Lung (tissue), 12 donors: ENCODE results near the gene MREG. TPM values are rescaled to one million over a fixed set of nuclear protein-coding genes. Genes with fewer than 3 reads are reported as not detected.

ENCODE experiments used
- ATAC-seq: fragments of 200-7000 bp; cut with Tn5 transposase; one replicate; pipeline ENCODE4 v1.9.1; 2020; ENCODE audit warnings: moderate number of reproducible peaks; ENCODE audit not compliant: insufficient read depth, low FRiP score
- DNase-seq, 3 donors: peaks; one replicate each; pipeline ENCODE4 v3.0.0-alpha.2; 2013 to 2017
- H3K27ac ChIP-seq, 2 donors: one replicate each; pipeline ENCODE4 v1.5.1; 2013; ENCODE audit warnings: mild to moderate bottlenecking in 2 of 2, moderate library complexity in 2 of 2, control low read depth in 1 of 2, inconsistent platforms in 1 of 2, low read depth in 1 of 2, low read length in 1 of 2
- H3K27me3 ChIP-seq, 3 donors: one replicate each; pipeline ENCODE4 v1.5.1; 2013; ENCODE audit warnings: low read length in 2 of 3; ENCODE audit not compliant: control insufficient read depth in 3 of 3, insufficient read depth in 3 of 3
- H3K36me3 ChIP-seq, 4 donors: one replicate each; pipeline ENCODE4 v1.5.1; 2013; ENCODE audit warnings: low read length in 4 of 4, mild to moderate bottlenecking in 1 of 4, moderate library complexity in 1 of 4; ENCODE audit not compliant: control insufficient read depth in 4 of 4, insufficient read depth in 4 of 4
- H3K4me1 ChIP-seq, 5 donors: one replicate each; pipeline ENCODE4 v1.5.1; 2013; ENCODE audit warnings: low read length in 5 of 5, mild to moderate bottlenecking in 2 of 5, moderate library complexity in 1 of 5; ENCODE audit not compliant: control insufficient read depth in 5 of 5, insufficient read depth in 5 of 5
- H3K4me3 ChIP-seq: one replicate; pipeline ENCODE4 v1.5.1; 2013; ENCODE audit warnings: mild to moderate bottlenecking, control low read depth, moderate library complexity
- H3K9ac ChIP-seq, 2 donors: one replicate each; pipeline ENCODE4 v1.5.1; 2013; ENCODE audit warnings: low read length in 2 of 2, control low read depth in 1 of 2; ENCODE audit not compliant: insufficient read depth in 1 of 2
- H3K9me3 ChIP-seq, 4 donors: one replicate each; pipeline ENCODE4 v1.5.1; 2013; ENCODE audit warnings: low read length in 3 of 4, mild to moderate bottlenecking in 1 of 4, moderate library complexity in 1 of 4; ENCODE audit not compliant: control insufficient read depth in 4 of 4, insufficient read depth in 3 of 4
- WGBS, 2 donors: extraction: QIAGEN DNeasy Blood & Tissue Kit; methylation state at CpG; one replicate each; pipeline ENCODE4 v1.1.7; 2013; 5-methylcytosine and 5-hydroxymethylcytosine counted together
- polyA plus RNA-seq, 2 donors: library from polyadenylated mRNA; stranded (reverse); fragments of 200-250 nt; gene quantifications; one replicate each; pipeline ENCODE4 v1.2.1, GENCODE V29; 2013
- total RNA-seq, 2 donors: library from RNA; depleted of rRNA in 1 of 2; stranded (reverse); fragments of >200 nt in 1 of 2; gene quantifications; one replicate each; pipeline ENCODE4 v1.2.1, GENCODE V29; 2014 to 2021
- TF ChIP-seq, protein P1 (sequence below): IDR thresholded peaks from 2 replicates; pipeline ENCODE4 v1.5.1; 2012; ENCODE audit warnings: mild to moderate bottlenecking; ENCODE audit errors: control extremely low read depth, extremely low read depth
- donor health status: control.
- donor health status: control.
- donor health status: Bipolar disorder and iron deficiency.
- donor health status: healthy.
- donor health status: DM: yes; HTN: yes; CAD: no.

MREG gene
- total and polyA plus RNA-seq, 4 donors, result 6.9 to 30.2 (median 12.0) TPM

DNA sequence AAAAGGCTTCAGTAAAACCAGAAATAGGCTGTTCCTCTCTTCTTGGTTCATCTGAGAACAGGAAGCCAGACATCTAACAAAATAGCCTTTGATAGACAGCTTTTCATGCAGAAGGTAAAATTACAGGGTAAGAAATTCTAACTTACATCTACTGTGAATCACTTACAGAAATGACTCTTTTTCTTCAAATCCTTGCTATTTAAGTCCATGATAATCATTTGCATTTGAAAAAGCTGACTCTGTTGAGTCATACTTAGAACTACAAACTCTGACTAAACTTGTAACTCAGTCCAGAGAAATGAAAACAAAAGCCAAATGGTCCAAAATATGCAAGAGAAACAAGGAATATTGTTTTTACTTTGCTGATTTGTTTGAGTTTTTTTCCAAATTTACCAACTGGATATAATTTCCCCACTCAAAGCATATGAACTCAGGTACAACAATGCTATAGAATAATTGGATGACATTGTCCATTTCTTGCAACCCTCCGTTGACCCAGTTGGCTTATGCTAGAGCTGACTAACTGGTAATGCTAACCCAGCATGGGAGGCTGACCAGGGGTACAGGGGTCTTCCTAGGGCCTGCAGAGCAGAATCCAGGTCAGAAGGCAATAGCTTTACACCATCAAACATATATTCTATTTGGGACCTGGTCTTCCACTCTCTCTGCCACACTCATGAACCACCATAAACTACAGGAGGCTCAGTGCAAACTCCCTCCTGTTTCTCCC is 18.8 kb upstream of the MREG start:
- ATAC-seq (no peak), DNase-seq (no peak)
- TF ChIP-seq, protein P1, sequence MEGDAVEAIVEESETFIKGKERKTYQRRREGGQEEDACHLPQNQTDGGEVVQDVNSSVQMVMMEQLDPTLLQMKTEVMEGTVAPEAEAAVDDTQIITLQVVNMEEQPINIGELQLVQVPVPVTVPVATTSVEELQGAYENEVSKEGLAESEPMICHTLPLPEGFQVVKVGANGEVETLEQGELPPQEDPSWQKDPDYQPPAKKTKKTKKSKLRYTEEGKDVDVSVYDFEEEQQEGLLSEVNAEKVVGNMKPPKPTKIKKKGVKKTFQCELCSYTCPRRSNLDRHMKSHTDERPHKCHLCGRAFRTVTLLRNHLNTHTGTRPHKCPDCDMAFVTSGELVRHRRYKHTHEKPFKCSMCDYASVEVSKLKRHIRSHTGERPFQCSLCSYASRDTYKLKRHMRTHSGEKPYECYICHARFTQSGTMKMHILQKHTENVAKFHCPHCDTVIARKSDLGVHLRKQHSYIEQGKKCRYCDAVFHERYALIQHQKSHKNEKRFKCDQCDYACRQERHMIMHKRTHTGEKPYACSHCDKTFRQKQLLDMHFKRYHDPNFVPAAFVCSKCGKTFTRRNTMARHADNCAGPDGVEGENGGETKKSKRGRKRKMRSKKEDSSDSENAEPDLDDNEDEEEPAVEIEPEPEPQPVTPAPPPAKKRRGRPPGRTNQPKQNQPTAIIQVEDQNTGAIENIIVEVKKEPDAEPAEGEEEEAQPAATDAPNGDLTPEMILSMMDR, result no peak
- no peaks in the 10 kb centered on the region for H3K9me3 ChIP-seq
- H3K4me1 ChIP-seq, result peaks cover 0 to 3% (median 0%) of the 10 kb centered on the region in 5 donors
- WGBS, 2 donors, result 92 to 97% methylated on average over 1 of the region's 1 CpG
- H3K4me3 ChIP-seq, result no peak overlapping the region
- H3K36me3 ChIP-seq, result peaks cover 0 to 5% (median 2%) of the 10 kb centered on the region in 4 donors
- no peaks in the 10 kb centered on the region for H3K27me3 ChIP-seq
- no peak overlapping the region for H3K9ac ChIP-seq
- no peak overlapping the region for H3K27ac ChIP-seq

DNA sequence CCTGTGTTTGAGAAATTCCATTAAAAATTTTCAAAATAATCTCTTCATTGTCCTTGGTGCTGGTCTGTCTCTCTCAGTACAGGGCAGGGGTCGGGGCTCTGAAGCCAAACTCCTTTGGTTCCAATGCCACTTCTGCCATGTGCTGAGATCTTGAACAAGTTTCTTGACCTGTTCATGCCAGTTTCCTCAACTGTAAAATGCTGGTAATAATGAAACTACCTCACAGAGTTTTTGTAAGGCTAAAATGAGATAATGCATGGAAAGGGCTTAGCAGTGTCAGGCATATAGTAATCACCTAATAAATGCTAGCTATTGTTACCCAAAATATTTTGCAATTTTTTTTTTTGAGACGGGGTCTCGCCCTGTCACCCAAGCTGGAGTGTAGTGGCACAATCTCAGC is 16.9 kb upstream of the MREG start:
- 95% methylated on average over 3 of the region's 3 CpGs for WGBS, 2 donors
- no peak overlapping the region for H3K9ac ChIP-seq
- DNase-seq, result no peak
- no peaks in the 10 kb centered on the region for H3K9me3 ChIP-seq
- peaks cover 0 to 3% (median 0%) of the 10 kb centered on the region in 4 donors for H3K36me3 ChIP-seq
- H3K27ac ChIP-seq, result no peak overlapping the region
- H3K4me3 ChIP-seq, result no peak overlapping the region
- TF ChIP-seq, protein P1, result no peak
- H3K27me3 ChIP-seq, result no peaks in the 10 kb centered on the region
- no peak for ATAC-seq
- peaks cover 0 to 7% (median 0%) of the 10 kb centered on the region in 5 donors for H3K4me1 ChIP-seq

DNA sequence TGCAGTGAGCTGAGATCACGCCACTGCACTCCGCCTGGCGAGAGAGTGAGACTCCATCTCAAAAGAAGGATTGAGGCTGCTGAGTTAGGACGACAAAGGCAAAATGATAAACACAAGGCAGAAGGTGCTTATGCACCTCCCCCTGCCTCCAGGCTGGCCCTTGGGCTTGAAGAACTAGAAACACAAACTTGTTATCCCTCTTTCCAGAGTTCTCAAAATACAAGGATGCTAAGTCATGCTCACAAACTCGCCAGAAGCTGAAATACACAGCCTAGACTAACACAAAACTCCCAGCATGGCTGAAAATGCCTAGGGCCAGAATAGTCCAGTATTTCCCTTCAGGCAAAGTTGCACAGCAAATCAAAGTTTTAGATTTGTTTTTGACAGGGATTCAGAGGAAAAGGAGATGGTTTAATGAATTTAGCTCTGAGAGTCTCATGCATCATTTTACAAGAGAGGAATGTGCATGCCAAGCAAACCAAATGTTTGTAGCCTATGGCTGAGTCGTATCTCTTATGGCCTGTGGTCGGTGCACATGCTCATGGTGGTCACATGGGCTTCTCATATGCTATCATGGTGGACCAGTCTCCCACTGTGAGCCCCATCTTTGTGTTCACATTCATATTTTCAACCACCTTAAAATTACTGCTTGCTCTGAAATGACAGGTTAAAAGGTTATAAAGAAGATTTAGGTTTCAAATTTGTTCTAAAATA is 16.2 kb upstream of the MREG start:
- peaks cover 0 to 8% (median 0%) of the 10 kb centered on the region in 5 donors for H3K4me1 ChIP-seq
- H3K9me3 ChIP-seq, result no peaks in the 10 kb centered on the region
- H3K9ac ChIP-seq, result no peak overlapping the region
- ATAC-seq (no peak), DNase-seq (no peak)
- peaks cover 0 to 3% (median 0%) of the 10 kb centered on the region in 4 donors for H3K36me3 ChIP-seq
- H3K4me3 ChIP-seq, result no peak overlapping the region
- 88 to 93% methylated on average over 7 of the region's 7 CpGs for WGBS, 2 donors
- H3K27me3 ChIP-seq, result no peaks in the 10 kb centered on the region
- TF ChIP-seq, protein P1, result no peak
- no peak overlapping the region for H3K27ac ChIP-seq
